ENCODE results near the gene STK39.
"Not testable (repeated sequence)": the region's sequence is repeated elsewhere in the genome, so short reads cannot be mapped to it uniquely, and the experiment has no call there.

Gene STK39

GRCh38 chr2:168247341-168248261 lies at the start of gene STK39:
Gene STK39 (minus strand): TSS chr2:168247595. CDS start chr2:168247435, 160 bp downstream.
- peak; percentile 85 for DNase-seq

GRCh38 chr2:168295051-168295450 lies 47.7 kb upstream of the STK39 start:
- no peak for DNase-seq

- no peak for DNase-seq
Measured at GRCh38 chr2:168294409-168294808, 47.0 kb upstream of the STK39 start.

- no peak for DNase-seq
Measured at GRCh38 chr2:168293766-168294165, 46.4 kb upstream of the STK39 start.

- DNase-seq = no peak
Measured at GRCh38 chr2:168290391-168290790, 43.0 kb upstream of the STK39 start.

GRCh38 chr2:168289880-168290279 lies 42.5 kb upstream of the STK39 start:
- DNase-seq = no peak

GRCh38 chr2:168286535-168286934 lies 39.1 kb upstream of the STK39 start:
- no peak for DNase-seq

- no peak for DNase-seq
Measured at GRCh38 chr2:168278424-168278888, 31.1 kb upstream of the STK39 start.

- DNase-seq = no peak
Measured at GRCh38 chr2:168277276-168277675, 29.9 kb upstream of the STK39 start.

GRCh38 chr2:168272225-168272624 lies 24.8 kb upstream of the STK39 start:
- DNase-seq = no peak

- not testable (repeated sequence) for DNase-seq
Measured at GRCh38 chr2:168262926-168263325, 15.5 kb upstream of the STK39 start.

- DNase-seq = no peak
Measured at GRCh38 chr2:168256448-168256847, 9.1 kb upstream of the STK39 start.

- DNase-seq = no peak
Measured at GRCh38 chr2:168255866-168256265, 8.5 kb upstream of the STK39 start.

GRCh38 chr2:168255103-168255502 lies 7.7 kb upstream of the STK39 start:
- DNase-seq = no peak

- DNase-seq = no peak
Measured at GRCh38 chr2:168254158-168254935, 7.0 kb upstream of the STK39 start.

- DNase-seq = no peak
Measured at GRCh38 chr2:168253379-168253778, 6.0 kb upstream of the STK39 start.

- DNase-seq = no peak
Measured at GRCh38 chr2:168252976-168253375, 5.6 kb upstream of the STK39 start.

GRCh38 chr2:168246483-168247340 lies 683 bp downstream of the STK39 start:
- peak; percentile 84 for DNase-seq

- DNase-seq = no peak
Measured at GRCh38 chr2:168246072-168246482, 1.3 kb downstream of the STK39 start.

GRCh38 chr2:168245074-168245825 lies 2.1 kb downstream of the STK39 start:
- no peak for DNase-seq

- DNase-seq = peak; percentile 67
Measured at GRCh38 chr2:168244318-168244717, 3.1 kb downstream of the STK39 start.

- DNase-seq = no peak
Measured at GRCh38 chr2:168243061-168243460, 4.3 kb downstream of the STK39 start.
